HPDE6-E6E7 (cell line): ENCODE results near the gene SERBP1.
"Not testable (repeated sequence)": the region's sequence is repeated elsewhere in the genome, so short reads cannot be mapped to it uniquely, and the experiment has no call there.

Source experiments
- DNase-seq: peaks from one replicate; pipeline ENCODE4 v3.0.0; 2011; ENCODE audit warnings: missing footprints; ENCODE audit errors: extremely low spot score

Gene SERBP1

DNA sequence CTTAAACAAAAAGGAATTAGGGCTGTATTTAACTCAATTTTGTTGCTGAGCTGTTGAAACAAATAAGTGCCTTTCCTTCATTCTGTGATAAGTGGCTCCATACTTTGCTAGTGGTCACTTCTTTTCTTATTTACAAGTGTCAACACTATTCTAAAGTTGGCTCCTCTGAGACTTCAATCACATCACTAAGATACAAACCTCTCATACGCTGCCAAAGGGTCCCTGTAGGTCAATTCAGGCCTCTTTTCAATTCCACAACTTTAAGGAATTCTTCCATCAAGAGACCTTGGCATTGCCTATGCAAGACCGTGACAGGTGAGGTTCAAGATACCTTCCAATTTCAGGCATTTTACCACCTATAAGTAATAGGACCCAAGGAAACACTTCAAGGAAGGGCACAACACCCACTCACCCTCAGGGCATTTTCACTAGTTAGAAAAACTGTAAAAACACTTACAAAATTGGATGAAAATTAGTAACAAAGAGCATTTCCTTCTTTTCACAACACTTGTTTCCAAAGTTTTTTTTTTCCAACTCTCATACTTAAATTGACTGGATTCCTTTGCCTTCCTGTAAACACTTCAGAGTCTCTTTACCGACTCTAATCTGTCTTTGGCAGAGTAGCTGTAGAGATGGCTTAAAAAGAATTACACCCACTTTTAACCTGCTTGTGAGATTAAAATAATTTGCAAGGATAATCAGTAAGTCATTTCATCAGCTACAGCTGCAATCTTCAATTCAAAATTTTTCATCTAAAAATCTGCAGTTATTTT, 24.5 kb downstream of the SERBP1 start:
- no peak for DNase-seq

DNA sequence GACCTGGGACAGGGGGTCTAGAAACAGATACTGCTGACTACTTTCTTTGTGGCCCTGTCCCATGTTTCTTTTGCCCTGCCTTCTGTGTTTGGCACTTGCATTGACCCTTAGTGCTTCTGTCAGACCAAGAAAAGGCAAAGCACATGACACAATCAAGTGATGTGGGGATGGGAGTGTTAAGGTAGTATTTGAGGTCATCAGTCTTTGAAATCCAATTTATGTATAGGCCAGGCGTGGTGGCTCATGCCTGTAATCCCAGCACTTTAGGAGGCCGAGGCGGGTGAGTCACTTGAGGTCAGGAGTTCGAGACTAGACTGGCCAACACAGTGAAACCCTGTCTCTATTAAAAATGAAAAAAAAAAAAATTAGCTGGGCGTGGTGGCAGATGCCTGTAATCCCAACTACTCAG, 26.0 kb downstream of the SERBP1 start:
- no peak for DNase-seq

DNA sequence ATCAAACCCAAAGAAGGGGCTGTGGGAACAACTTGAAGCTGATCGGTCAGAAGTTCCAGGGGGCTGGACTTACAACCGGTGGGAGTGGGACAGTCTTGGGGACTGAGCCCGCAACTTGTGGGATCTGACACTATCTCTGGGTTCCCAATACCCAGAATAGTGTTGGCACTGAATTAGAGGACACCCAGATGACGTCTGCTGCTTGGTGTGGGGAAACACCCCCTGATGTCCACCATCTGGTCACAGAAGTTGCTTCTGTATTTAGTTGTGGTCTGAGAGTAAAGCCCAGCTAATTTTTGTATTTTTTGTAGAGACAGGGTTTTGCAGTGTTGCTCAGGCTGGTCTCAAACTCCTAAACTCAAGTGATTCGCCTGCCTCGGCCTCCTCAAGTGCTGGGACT, 28.8 kb downstream of the SERBP1 start:
- no peak for DNase-seq

DNA sequence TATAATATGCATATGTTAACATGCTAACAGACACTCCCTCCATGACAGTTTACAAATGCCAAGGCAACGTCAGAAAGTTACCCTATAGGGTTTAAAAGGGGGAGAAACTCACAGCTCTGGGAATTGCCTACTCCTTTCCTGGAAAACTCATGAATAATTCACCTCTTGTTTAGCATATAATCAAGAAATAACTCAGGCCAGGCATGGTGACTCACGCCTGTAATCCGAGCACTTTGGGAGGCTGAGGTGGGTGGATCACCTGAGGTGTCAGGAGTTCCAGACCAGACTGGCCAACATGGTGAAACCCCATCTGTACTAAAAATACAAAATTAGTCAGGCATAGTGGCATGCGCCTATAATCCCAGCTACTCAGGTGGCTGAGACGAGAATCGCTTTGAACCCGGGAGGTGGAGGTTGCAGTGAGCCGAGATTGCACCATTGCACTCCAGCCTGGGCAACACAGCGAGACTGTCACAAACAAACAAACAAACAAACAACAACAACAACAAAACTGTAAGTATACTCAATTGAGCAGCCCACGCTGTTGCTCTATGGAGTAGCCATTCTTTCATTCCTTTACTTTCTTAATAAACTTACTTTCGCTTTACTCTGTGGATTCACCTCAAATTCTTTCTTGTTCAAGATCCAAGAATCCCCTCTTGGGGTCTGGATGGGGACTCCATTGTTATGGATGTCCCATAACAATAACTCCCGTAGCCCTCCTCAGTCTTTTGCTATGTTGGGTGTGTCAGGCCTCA, 30.0 kb downstream of the SERBP1 start:
- DNase-seq = not testable (repeated sequence)

DNA sequence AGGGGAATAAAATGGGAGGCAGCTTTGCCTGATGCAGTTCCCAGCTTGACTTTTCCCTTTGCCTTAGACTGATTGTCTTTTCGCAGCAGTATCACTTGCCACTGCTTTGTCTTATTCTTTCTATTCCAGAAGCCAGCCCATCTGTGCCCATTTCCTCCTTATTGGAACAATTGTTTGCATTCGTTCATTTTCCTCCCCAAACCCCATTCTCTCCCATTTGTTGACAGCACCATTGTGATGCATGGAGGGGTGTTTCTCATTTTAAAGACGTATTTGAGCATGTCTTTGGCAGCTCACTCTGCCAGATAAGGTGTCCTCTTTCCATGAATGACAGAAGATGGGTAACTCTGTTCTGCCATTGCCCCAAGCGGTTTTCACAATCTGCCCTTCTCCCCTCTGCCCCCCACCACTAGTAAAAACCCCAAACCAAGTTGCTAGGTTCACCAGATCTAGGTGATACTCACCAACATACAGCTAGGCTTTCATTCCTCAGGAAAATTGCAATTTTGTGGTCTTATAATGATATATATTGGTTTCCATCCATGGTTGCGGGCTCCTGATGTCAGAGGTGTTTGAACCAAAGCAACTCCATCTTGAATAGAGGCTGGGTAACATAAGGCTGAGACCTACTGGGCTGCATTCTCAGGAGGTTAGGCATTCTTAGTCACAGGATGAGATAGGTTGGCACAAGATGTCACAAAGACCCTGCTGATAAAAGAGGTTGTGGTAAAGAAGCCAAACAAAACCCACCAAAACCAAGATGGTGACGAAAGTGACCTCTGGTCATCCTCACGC, 30.8 kb downstream of the SERBP1 start:
- DNase-seq = no peak

DNA sequence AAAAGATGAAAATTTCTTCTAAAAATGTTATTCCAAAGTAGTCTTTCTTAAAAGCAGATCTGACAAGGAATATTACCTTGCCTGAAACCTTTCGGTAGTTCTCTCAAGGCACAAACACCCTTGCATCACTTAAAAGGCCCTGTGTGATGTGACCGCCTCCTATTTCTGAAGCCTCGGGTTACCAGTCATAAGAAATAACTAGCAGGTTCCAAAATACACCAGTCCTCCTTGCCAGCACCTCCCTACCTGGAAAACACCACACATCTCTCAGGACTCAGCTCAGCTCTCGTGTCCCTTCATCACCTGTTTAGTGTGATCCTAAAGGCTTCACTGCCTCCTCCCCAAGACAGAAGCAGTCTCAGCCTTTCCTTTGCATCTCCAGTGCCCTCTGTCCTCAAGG, 35.7 kb downstream of the SERBP1 start:
- DNase-seq = no peak

DNA sequence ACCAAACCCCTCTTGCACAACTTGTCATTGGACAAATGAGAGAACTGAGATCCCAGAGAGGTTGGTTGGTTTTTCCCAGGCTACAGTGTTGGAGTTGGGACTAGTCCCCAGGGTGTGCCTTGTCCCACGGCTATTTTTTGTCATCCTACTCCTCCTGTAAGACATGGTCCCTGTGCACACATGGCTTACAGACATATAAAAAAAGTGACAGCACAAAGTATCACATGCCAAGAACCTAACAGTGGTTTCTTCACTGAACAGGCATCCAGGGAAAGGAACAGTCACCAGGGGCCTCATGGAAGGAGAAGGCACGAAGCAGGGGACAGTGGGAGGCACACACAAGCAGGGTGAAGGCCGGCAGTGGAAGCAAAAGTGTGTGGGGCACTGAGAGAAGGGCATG, 36.5 kb downstream of the SERBP1 start:
- DNase-seq = no peak

DNA sequence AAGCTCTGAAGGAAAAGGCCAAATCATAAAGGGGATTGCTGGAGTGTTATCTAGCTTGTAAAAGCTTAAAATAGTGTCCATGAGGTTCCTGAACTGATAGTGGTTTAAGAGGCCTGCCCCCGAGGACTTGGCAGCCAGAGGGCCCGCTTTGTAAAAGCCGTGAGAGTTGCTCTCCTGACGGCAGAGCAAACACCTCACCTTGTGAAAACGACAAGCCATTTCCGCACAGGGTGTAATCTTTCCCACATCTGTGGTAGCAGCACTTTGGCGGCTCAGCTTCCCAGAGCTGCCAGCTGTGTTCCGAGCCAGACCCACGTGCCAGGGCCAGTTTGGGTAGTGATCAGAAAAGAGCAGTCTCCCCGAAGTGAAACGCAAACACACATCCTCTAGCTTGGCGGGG, 37.0 kb downstream of the SERBP1 start:
- DNase-seq = no peak

DNA sequence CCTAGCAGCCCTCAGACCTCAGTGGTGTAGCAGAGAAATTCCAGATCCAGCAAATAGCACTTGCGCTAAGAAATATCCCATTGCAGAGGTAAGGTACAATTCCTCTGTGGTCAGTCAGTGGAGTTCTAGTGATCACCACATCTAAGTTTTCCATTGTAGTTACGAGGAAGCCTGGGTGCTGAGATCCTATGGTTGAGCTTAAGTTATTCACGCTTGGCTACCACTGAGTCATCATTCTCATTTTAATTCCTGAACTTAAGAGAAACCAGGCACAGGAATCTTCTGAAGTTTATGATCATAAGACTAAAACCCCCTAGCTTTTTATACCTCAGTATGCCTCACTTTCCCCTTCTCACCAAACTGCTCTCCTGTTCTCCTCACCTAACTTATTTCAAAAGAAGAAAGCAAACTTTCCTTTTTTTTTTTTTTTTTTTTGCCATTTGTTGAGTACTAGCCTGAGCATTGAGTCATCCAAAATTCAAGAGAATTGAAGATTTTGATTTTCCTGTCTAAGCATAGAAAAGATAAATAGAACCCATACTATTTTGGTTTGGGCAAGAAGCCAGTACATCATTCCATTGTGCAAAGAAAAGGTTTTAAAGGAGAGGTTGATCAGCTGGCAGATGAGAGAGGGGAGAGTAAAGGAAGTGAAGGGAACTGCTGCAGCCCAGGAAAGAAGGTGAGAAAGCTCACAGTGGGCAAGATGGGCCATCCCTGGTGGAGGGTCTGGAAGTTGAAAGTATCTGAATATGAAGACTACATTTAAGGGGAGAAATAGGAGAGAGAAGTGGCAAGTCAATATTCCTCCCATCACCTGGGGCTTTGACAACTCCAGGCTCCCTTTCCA, 39.9 kb downstream of the SERBP1 start:
- peak; percentile 36 for DNase-seq

DNA sequence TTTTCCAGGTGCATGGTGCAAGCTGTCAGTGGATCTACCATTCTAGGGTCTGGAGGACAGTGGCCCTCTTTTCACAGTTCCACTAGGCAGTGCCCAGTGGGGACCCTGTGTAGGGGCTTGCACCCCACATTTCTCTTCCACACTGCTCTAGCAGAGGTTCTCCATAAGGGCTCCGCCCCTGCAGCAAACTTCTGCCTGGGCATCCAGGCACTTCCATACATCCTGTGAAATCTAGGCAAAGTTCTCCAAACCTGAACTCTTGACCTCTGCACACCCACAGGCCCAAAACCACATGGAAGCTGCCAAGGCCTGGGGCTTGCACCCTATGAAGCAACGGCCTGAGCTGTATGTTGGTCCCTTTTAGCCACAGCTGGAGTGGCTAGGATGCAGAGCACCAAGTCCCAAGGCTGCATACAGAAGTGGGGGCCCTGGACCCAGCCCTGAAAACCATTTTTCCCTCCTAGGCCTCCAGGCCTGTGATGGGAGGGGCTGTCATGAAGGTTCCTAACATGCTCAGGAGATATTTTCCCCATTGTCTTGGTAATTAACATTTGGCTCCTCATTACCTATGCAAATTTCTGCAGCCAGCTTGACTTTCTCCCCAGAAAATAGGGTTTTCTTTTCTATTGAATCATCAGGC, 46.1 kb downstream of the SERBP1 start:
- no peak for DNase-seq

DNA sequence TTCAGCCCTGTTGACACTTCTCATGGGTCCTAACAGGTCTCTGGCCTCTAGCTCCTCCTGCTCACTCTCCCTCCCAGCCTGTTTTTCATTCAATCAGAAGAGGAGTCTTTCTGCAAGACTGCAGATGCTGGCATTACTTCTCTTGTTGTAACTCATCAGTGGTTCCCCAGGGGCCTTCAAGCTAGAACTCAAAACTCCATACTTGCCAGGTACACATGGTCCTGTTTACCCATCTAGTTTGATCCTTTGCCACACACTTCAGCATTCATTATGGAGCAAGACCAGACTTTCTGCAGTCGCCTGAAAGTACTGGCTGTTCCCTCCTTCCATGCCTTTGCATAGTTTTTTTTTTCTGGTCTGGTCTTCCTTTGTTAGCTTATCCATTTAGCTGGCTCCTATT, 47.9 kb downstream of the SERBP1 start:
- no peak for DNase-seq

DNA sequence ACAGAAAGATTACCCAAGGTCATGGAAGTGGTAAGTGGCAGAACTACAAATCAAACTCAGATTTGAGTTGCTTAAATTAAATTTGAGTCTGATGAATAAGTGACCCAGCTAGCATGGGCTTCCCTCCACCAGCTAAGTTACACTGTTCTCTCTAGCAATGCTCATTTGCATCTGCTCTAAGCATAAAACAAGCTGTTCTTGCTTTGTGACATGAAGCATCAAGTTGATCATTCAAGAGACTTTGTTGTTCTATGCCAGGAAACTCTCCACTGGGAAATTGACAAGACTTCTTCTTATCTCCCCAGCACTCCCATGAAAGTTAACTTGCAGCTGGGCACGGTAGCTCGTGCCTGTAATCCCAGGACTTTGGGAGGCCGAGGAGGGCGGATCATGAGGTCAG, 49.0 kb downstream of the SERBP1 start:
- DNase-seq = no peak

DNA sequence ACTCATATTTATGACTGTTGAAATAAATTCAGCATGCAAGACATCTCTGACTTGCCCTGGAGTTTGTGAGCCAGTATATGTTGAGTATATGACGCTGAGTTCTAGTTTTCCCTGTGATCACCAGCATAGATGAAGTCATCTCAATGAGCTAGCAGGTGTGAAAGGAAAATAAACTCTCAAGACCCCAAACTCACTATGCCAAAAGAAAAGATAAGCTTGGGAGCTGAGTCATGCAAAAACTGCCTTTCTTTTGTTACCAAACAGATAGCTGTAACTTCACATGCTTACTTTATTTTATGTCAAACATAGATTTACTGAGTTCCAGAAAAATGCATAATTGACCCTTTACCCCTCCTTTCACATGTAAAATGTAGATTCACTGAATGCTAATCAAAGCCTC, 52.9 kb downstream of the SERBP1 start:
- DNase-seq = no peak

DNA sequence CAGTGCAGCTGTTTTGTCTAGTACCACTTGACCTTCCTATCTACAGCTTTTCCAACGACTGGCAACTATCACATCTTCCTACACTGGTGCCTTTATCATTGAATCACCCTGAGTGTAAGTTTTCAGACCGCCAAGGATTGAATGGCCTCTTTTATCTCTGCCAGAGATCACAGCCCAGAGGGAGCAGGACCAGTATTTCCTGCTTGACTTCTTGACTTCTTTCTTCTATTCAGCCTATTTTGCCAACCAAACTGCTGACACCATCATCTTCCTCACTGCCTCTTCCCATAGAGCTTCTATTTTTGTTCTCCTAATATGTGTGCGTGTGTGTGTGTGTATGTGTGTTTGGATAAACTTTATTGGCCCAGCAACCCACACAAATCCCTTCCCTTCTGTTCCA, 53.8 kb downstream of the SERBP1 start:
- DNase-seq = no peak

DNA sequence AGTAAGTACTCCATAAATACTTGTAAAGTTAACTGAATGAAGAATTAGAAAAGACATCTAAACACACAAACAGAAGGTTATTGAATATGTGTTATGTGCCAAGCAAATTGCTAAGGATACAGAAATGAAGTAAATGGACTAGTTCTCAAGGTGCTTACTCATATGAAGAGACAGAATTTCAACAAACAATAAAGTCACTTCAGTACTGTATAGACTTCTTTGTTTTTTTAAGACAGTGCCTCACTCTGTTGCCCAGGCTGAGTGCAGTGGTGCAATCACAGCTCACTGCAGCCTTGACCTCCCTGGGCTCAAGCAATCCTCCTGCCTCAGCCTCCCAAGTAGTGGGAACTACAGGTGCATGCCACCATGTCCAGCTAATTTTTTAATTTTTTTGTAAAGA, 57.3 kb downstream of the SERBP1 start:
- DNase-seq = no peak

DNA sequence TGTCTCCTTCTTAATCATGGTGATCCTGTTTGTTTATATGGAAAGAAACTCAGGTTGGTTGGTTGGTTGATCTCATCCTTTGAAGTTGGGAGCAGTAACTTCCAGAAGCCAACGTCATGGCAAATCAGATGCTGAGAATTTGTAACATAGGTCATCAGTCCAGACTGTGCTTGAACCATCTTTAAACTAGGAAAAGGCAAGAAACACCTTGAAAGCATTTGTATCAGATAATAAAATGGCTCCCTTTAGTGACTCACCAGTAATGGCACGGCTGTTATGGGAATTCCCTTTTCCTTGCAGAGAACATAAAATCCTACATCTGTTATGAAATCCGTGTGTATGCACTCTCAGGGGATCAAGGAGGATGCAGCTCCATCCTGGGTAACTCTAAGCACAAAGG, 58.1 kb downstream of the SERBP1 start:
- DNase-seq = no peak

DNA sequence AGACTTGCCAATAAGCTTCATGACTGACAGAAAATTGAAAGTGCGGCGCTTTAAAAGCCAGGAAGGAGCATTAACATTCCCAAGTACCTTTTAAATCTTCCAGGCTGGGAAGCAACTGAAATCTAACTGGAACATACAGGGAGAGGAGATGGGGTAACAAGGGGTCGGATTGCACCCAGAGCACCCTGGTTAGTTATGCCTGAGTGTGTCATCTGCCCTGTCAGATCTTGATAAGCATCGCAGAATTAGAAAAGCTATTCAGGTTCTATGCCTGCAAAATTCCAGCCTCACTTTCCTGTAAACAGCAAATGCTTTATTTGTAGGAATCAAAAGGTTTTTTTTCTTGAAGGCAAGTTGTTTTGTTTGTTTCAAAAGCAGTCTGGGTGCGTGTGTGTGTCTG, 58.5 kb downstream of the SERBP1 start:
- no peak for DNase-seq

DNA sequence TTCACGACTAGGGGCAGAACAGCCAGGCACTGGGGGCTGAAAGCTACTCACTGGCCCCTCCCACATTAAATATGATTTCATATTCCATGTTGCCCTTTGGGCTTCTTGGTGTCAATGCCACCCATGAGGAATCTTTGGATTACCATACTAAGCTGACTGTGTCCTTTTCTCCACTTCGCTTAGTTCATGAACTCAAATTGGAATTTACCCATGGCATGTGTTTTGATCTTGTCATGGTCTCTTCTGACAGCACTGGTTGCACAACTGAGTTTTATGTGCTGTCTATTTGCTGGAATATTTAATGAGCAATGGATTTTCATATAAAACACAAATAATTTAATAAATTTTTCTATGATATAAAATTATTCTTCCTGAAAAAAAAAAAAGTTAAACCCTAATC, 59.2 kb downstream of the SERBP1 start:
- DNase-seq = no peak

DNA sequence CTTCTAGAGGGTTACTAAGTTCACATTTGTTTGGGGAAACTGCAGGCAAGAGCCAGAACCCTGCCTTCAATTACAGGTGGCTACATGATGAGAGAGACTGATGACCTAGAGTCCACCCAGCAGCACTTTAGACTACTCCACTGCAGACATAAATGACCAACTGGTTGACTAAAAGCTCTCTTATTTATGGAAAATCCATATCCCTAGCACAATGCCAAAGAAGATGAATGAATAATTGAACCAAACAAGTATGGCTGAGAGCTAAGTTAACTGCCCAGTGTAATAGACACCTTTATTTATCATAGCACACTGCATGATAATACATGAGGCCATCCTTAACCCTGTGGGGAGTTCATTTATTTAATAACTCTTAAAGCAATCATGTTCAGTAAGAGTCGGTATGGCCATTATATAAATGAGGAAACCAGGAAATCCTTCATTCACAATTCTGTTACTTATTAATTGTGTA, 62.1 kb downstream of the SERBP1 start:
- DNase-seq = no peak

DNA sequence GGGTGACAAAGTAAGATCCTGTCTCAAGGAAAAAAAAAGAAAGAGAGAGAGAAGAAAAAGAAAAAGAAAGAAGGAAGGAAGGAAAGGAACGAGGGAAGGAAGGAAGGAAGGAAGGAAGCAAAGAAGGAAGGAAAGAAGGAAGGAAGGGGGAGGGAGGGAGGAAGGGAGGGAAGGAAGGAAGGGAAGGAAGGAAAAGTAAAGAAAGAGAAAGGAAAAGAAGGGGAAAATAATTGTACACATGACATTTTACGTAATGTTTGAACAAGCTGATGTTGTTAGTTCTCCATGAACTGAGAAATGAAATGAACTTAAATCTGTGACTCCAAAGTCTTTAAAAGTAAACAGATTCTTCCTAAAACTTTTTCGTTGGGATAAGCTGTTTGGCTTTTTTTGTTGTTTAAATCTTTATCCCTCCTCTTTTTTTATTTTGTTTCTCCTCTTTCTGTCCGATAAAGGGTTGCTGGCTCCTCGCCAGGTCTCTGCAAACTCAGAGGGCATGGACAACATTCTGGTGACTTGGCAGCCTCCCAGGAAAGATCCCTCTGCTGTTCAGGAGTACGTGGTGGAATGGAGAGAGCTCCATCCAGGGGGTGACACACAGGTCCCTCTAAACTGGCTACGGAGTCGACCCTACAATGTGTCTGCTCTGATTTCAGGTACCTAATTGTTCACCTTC, 62.7 kb downstream of the SERBP1 start:
- no peak for DNase-seq

DNA sequence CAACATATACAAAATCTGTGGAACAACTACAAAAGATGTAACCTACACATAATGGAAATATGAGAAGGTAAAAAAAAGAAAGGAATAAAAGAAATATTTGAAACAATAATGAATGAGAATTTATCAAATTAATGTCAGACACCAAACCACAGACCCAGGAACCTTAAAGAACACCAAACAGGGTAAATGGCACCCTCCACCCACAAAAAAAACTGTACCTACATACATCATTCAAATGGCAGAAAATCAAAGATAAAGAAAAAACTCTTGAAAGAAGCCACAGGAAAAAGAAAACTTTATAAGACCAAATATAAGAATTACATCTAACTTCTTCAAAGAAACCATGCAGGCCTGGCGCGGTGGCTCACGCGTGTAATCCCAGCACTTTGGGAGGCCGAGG, 68.6 kb downstream of the SERBP1 start:
- no peak for DNase-seq
